ENCODE measurements around the gene AHDC1.

Gene AHDC1

GRCh38 chr1:27567146-27567526 is 36.8 kb downstream of the AHDC1 start:
- intact Hi-C loops (cut with micrococcal nuclease) = no loop called here
- H3K4me3 Mint-ChIP-seq = no peak overlapping the region
- H3K27me3 Mint-ChIP-seq = peaks cover 14% of the 10 kb centered on the region
- peaks cover 82% of the 10 kb centered on the region for H3K4me1 Mint-ChIP-seq (ENCODE audit: low read depth)
- no peaks in the 10 kb centered on the region for H3K36me3 Mint-ChIP-seq (ENCODE audit: low read depth)
- H3K9me3 Mint-ChIP-seq = no peaks in the 10 kb centered on the region
- H3K27ac Mint-ChIP-seq = no peak overlapping the region

DNA sequence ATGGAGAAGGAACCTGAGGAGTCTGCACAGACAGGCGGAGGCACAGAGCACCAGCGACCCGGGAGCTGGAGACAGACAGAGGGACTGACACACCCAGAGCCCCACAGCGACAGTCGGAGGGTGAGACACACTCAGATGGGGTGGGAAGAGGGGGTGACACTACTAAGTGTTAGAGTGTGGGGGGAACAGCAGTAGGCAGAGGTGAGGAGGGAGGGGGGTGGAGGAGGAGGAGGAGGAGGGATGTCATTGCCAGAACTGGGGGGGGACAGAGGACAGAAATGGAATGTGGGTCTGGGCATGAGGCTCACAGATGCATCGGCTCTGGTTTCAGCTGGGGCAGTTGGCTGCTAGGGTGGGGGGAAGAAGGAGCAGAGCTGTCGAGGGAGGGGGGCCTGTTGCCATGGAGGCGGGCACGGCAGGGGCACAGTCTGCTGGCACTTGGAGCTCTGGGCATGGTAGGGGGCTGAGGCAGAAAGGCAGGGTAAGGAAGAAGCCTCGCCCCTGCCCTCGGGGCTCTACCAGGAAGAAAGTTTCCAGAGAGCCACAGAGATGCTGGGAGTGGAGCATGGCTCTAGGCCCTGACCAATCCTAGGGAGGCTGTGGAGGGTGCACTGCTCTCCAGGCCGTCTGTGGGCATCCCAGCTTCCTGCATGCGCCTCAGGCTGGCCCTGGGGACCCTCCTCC is 37.3 kb downstream of the AHDC1 start:
- H3K4me3 Mint-ChIP-seq = no peak overlapping the region
- H3K27ac Mint-ChIP-seq = peak overlapping the region; percentile 67
- intact Hi-C loops (cut with micrococcal nuclease) = no loop called here
- no peaks in the 10 kb centered on the region for H3K9me3 Mint-ChIP-seq
- H3K27me3 Mint-ChIP-seq = peaks cover 17% of the 10 kb centered on the region
- peaks cover 88% of the 10 kb centered on the region for H3K4me1 Mint-ChIP-seq (ENCODE audit: low read depth)
- H3K36me3 Mint-ChIP-seq (ENCODE audit: low read depth) = no peaks in the 10 kb centered on the region

GRCh38 chr1:27564710-27565649 is 39.0 kb downstream of the AHDC1 start:
- Mint-ChIP-seq H3K9me3 (no peaks in the 10 kb centered on the region), H3K27me3 (peaks cover 9% of the 10 kb centered on the region), H3K27ac (peak overlapping the region; percentile 78), H3K36me3 (ENCODE audit: low read depth) (no peaks in the 10 kb centered on the region), H3K4me1 (ENCODE audit: low read depth) (peaks cover 97% of the 10 kb centered on the region), H3K4me3 (no peak overlapping the region)
- intact Hi-C loops (cut with micrococcal nuclease) = no loop called here

- Mint-ChIP-seq H3K4me3 (no peak overlapping the region), H3K4me1 (ENCODE audit: low read depth) (peaks cover 90% of the 10 kb centered on the region), H3K27ac (peak overlapping the region; percentile 78), H3K27me3 (peaks cover 8% of the 10 kb centered on the region), H3K36me3 (ENCODE audit: low read depth) (no peaks in the 10 kb centered on the region), H3K9me3 (no peaks in the 10 kb centered on the region)
- intact Hi-C loops (cut with micrococcal nuclease) = no loop called here
These were observed 40.1 kb downstream of the AHDC1 start for GRCh38 chr1:27563591-27564471.

- Mint-ChIP-seq H3K9me3 (no peaks in the 10 kb centered on the region), H3K27ac (peak overlapping the region; percentile 78), H3K4me1 (ENCODE audit: low read depth) (peaks cover 92% of the 10 kb centered on the region), H3K36me3 (ENCODE audit: low read depth) (no peaks in the 10 kb centered on the region), H3K4me3 (no peak overlapping the region), H3K27me3 (peaks cover 8% of the 10 kb centered on the region)
- intact Hi-C loops (cut with micrococcal nuclease) = no loop called here
These were observed 40.7 kb downstream of the AHDC1 start for GRCh38 chr1:27563341-27563590.

GRCh38 chr1:27562534-27563340 is 41.2 kb downstream of the AHDC1 start:
- Mint-ChIP-seq H3K4me3 (no peak overlapping the region), H3K4me1 (ENCODE audit: low read depth) (peaks cover 92% of the 10 kb centered on the region), H3K27ac (peak overlapping the region; percentile 33), H3K36me3 (ENCODE audit: low read depth) (no peaks in the 10 kb centered on the region), H3K27me3 (peaks cover 8% of the 10 kb centered on the region), H3K9me3 (no peaks in the 10 kb centered on the region)
- intact Hi-C loops (cut with micrococcal nuclease) = no loop called here

GRCh38 chr1:27562021-27562420 is 41.9 kb downstream of the AHDC1 start:
- Mint-ChIP-seq H3K27ac (peak overlapping the region; percentile 38), H3K36me3 (ENCODE audit: low read depth) (no peaks in the 10 kb centered on the region), H3K27me3 (peaks cover 8% of the 10 kb centered on the region), H3K4me3 (no peak overlapping the region), H3K4me1 (ENCODE audit: low read depth) (peaks cover 92% of the 10 kb centered on the region), H3K9me3 (no peaks in the 10 kb centered on the region)
- intact Hi-C loops (cut with micrococcal nuclease) = no loop called here

DNA sequence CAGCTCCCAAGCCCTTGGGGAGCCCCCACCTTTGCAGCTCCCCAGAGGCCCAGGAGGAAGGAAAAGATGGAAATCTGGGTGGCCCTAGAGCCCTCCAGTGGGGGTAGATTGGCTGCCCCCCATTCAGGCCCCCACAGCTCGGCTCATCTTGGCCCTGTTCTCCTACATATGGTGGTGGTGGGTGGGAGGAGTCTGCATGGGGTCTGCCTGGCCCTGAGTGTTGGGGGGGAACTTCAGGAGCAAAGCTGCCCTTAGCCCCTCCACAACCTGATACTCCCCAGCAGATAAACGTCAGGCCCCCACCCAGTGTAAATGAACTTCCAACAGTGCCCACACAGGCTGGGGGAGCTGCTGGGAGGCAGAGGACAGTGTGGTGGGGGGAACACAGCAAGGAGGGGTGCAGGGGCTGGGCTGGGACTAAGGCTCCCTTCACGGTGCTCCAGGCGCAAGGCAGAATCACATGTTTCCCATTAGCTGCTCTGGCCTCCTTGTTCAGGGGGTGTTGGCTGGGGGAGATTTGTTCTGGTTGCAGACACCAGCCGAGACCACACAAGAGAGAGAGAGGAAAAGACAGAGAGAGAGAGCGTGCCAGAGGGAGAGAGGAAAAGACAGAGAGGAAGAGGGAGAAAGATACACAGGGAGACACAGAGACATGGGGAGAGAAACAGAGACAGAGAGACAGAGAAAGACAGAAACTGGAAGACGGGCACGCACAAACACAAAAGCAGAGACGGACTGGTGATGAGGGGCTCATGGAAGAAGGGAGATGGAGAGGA is 42.6 kb downstream of the AHDC1 start:
- intact Hi-C loops (cut with micrococcal nuclease) = no loop called here

GRCh38 chr1:27560268-27561123 is 43.4 kb downstream of the AHDC1 start:
- Mint-ChIP-seq H3K36me3 (ENCODE audit: low read depth) (peaks cover 1% of the 10 kb centered on the region), H3K4me1 (ENCODE audit: low read depth) (peaks cover 92% of the 10 kb centered on the region), H3K4me3 (no peak overlapping the region), H3K9me3 (no peaks in the 10 kb centered on the region), H3K27me3 (peaks cover 5% of the 10 kb centered on the region), H3K27ac (peak overlapping the region; percentile 38)
- intact Hi-C loops (cut with micrococcal nuclease) = no loop called here

More for the DNA sequence above, 42.6 kb downstream of the AHDC1 start:
- H3K4me1 Mint-ChIP-seq (ENCODE audit: low read depth) = peaks cover 92% of the 10 kb centered on the region
- no peak overlapping the region for H3K4me3 Mint-ChIP-seq
- H3K9me3 Mint-ChIP-seq = no peaks in the 10 kb centered on the region
- H3K36me3 Mint-ChIP-seq (ENCODE audit: low read depth) = no peaks in the 10 kb centered on the region
- peaks cover 8% of the 10 kb centered on the region for H3K27me3 Mint-ChIP-seq
- H3K27ac Mint-ChIP-seq = peak overlapping the region; percentile 38

GRCh38 chr1:27559466-27560030 is 44.4 kb downstream of the AHDC1 start:
- intact Hi-C loops (cut with micrococcal nuclease) = no loop called here
- peaks cover 5% of the 10 kb centered on the region for H3K27me3 Mint-ChIP-seq
- H3K36me3 Mint-ChIP-seq (ENCODE audit: low read depth) = peaks cover 6% of the 10 kb centered on the region
- H3K27ac Mint-ChIP-seq = peak overlapping the region; percentile 38
- peaks cover 86% of the 10 kb centered on the region for H3K4me1 Mint-ChIP-seq (ENCODE audit: low read depth)
- no peaks in the 10 kb centered on the region for H3K9me3 Mint-ChIP-seq
- H3K4me3 Mint-ChIP-seq = no peak overlapping the region

GRCh38 chr1:27557596-27558340 is 46.2 kb downstream of the AHDC1 start:
- Mint-ChIP-seq H3K9me3 (no peaks in the 10 kb centered on the region), H3K4me1 (ENCODE audit: low read depth) (peaks cover 68% of the 10 kb centered on the region), H3K27ac (peak overlapping the region; percentile 57), H3K36me3 (ENCODE audit: low read depth) (peaks cover 17% of the 10 kb centered on the region), H3K4me3 (no peak overlapping the region), H3K27me3 (peaks cover 5% of the 10 kb centered on the region)
- intact Hi-C loops (cut with micrococcal nuclease) = loop anchor here (1.0 kb wide), 2 partner anchors 11 to 106 kb away; no protein-coding TSS in a partner anchor
